ENCODE data around the gene TAF5L.

GRCh38 chr1:229597877-229598276 lies 28.0 kb downstream of the TAF5L start:
- no peak for TF ChIP-seq JUND (CRISPR knock-in tag; IDR thresholded peaks at IDR 0.05)
- TF ChIP-seq ATRX (CRISPR knock-in tag; IDR thresholded peaks at IDR 0.05; ENCODE audit: borderline replicate concordance): no peak
- no peak for TF ChIP-seq CTCF (CRISPR knock-in tag; IDR thresholded peaks at IDR 0.05)
- TF ChIP-seq SNAI1 (CRISPR knock-in tag; IDR thresholded peaks at IDR 0.05; ENCODE audit: borderline replicate concordance): no peak
- no peak for TF ChIP-seq HDAC1 (CRISPR knock-in tag; IDR thresholded peaks at IDR 0.05)
- TF ChIP-seq RAD21 (CRISPR knock-in tag; IDR thresholded peaks at IDR 0.05): no peak
- no peak for TF ChIP-seq POLR2A (IDR thresholded peaks at IDR 0.05; ENCODE audit: insufficient read depth in 1 of 2, low read depth in 2 of 2, low read length in 2 of 2)
- no peak for TF ChIP-seq PRDM15 (CRISPR knock-in tag; IDR thresholded peaks at IDR 0.05)
- no peak for TF ChIP-seq GTF2F1 (IDR thresholded peaks at IDR 0.05; ENCODE audit: low read length)
- TF ChIP-seq ZNF670 (CRISPR knock-in tag; IDR thresholded peaks at IDR 0.05; ENCODE audit: borderline replicate concordance): no peak
- TF ChIP-seq MZF1 (CRISPR knock-in tag; IDR thresholded peaks at IDR 0.05; ENCODE audit: borderline replicate concordance): no peak
- no peak for TF ChIP-seq CAMTA2 (CRISPR knock-in tag; IDR thresholded peaks at IDR 0.05; ENCODE audit: borderline replicate concordance)
- no peak for TF ChIP-seq ZBTB33 (CRISPR knock-in tag; IDR thresholded peaks at IDR 0.05)
- TF ChIP-seq HBP1 (CRISPR knock-in tag; IDR thresholded peaks at IDR 0.05; ENCODE audit: low read depth): no peak
